Measurements from ENCODE around the gene KRT2.

Gene KRT2

DNA sequence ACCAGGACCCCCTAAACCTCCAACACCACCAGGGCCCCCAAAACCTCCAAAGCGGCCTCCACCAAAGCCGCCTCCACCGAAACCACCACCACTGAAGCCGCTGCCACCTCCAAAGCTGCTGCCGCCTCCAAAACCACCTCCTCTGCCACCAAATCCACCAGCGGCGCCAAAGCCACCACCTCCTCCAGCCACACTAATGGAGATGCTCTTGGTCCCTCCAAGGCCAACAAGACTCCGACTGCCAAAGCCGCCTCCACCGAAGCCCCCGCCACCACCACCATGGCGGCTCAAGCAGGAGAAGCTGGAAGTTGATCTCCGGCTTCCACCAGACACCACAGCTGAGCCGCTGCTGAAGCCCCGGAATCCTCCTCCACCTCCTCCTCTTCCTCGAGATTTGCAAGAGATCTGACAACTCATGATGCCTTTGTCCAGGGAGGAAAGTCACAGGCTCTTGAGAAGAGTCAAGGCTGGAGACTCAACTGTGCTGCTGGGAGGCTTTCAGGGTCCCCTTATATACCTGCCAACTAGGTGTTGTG lies at the start of gene KRT2:
KRT2 (minus strand) TSS at position 486 of the 536 bp plus-strand sequence; CDS start at position 417, 69 bp downstream.
- DNase-seq (ENCODE audit: low read depth) = no peak

DNA sequence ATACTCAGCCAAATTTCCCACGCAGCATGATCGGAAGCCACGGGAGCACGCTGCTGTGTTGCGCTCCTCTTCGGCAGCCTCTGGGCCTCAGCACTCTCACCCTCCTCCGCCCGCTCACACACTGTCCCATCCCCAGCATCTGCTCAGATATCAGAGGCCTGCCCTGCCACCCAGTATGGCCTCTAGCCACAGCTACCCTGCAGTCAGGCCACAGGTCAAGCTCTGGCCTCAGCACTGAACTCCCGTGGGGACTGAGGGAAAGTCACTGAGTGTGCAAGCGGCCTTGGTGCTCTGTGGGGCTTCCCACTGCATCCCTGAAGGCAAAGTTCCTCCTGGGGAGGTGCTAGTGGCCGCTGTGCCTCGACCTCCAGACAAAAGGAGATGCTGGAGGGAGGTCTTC lies 49.3 kb upstream of the KRT2 start:
- DNase-seq (ENCODE audit: low read depth) = no peak

DNA sequence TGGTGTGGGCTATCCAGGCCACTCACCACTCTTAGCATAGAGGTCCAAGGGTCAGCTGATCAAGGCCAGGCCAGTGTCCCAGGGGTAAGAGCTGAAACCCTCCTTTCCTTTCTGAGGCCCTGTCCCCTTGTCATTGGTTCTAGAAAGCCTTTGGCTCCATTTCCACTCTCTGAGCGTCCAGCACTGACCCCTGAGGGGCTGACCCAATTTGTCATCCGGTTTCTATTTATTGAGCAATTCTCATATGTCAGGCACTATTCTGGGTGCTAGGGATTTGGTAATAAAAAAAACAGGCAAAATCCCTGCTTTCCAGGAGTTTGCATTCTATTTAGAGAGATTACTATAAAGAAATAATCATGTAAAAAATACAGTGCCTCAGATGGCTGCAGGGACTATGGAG lies 47.9 kb upstream of the KRT2 start:
- DNase-seq (ENCODE audit: low read depth) = no peak

DNA sequence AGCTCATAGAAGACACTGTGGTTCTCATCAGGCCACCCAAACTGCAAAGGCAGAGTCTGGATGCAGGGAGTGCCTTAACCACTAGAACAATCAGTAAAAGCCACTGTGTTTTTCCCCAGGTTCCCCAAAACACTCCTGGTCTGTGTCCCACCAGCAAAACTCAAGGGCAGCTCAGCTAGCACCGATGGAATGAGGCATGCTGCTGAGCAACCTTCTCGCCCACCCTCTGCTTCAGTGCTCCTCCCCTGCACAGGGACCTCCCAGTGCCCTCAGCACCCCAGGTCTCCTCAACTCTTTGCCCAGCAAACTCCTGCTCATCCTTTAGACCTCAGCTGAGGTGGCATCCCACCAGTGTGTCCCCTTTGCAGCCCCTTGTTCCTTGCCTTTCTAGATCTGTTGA lies 47.4 kb upstream of the KRT2 start:
- no peak for DNase-seq (ENCODE audit: low read depth)

DNA sequence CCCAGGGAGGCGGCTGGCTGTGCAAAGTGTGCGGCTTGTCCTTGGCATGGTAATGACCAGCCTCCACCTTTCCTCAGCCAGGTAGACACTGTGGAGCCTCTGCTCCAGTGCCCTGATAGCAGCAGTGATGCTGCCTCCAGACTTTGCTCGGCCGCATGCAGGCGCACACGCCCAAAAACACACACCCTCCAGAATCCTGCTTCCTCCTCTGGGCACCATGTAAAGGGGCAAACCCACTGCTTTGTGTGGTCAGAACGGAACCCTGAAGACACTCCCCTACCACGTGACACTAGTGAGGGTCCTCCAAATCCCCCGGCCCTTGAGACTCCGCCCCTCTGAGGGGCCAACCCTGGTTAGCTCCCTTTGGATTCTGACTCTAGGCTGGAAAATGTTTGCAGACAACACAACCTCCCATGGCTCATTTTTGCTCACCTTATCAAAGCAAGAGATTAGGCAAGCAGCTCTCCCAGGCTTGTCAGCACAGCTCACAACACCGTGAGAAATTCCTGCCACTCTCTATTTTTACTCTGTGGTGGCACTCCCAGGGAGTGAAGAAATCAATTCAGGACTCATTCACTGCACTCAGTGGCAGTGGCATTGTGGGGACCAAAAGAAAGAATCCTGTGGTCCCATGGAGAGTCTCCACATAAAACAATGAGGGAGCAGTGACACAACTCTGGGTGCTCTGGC lies 46.8 kb upstream of the KRT2 start:
- DNase-seq (ENCODE audit: low read depth) = no peak

DNA sequence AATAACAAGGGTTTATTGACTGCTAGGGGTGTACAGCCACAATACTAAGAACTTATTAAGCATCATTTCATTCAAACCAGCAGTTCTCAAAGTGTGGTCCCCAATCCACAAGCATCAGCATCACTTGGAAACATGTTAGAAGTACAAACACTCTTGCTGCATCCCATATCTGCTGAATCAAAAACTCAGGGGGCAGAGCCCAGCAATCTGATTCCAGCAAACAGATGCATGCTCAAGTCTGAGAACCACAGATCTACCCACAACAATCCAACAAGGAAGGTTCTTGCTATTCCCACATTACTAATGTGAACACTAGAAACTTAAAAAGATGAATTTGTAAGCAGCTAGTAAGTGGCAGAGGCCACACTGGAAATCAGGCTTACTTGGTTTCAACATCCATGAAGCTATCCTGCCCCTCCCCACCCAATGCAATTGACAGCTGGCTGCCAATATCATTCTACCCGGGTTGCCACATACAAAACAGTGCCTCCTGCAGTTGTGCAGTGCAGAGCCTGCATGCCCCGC lies 45.1 kb upstream of the KRT2 start:
- no peak for DNase-seq (ENCODE audit: low read depth)

DNA sequence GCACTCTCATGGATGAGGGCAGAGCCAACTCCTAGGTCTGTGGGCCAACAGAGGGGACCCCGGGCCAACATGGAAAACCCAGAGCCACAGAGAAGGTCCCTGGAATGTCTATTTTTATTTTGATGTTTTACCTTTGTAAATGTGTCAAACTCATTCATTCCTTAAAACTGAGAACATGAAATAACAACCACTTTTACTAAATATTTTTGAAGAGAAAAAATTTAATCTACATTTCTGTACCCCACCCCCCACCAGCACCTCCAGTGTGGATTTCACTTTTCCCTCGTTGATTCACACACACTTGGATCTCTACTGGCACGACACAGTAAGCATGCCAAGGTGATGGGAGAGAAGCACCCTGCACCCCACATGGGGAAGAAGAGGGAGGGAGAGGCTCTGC lies 44.6 kb upstream of the KRT2 start:
- DNase-seq (ENCODE audit: low read depth) = no peak

DNA sequence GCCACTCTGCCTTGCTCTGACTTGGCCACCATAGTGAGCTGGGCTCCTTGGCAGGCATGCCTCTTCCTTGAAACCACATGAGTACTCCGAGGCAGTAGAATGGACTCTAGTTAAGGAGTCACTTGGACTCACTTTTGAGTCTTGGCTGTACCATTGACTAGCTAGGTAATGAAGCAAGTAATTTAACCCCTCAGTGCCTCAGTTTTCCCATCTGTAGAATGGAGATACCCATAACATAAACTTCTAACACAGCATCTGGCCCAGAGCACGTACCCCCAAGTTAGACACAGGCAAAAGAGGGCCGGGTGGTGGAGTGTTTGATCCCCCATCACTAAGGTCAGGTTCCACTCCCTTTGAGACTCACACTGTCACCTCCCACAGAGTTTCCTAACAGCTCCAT lies 43.0 kb upstream of the KRT2 start:
- DNase-seq (ENCODE audit: low read depth) = no peak

DNA sequence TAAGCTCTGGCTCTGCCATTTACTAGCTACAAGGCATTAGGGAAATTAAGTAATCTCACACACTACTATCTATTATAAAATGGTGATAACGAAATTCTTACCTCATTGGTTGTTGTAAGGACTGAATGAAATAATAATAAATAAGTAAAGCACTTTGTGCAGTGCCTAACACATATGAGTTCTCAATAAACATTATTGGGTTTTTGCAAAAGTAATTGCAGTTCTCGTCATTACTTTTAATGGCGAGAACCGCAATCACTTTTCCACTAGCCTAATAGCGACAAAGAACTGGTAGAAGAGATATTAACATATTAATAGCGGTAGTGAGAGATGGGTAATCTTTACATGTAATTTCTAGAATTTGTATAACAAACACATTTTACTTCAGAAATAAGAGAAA lies 42.1 kb upstream of the KRT2 start:
- DNase-seq (ENCODE audit: low read depth) = no peak

DNA sequence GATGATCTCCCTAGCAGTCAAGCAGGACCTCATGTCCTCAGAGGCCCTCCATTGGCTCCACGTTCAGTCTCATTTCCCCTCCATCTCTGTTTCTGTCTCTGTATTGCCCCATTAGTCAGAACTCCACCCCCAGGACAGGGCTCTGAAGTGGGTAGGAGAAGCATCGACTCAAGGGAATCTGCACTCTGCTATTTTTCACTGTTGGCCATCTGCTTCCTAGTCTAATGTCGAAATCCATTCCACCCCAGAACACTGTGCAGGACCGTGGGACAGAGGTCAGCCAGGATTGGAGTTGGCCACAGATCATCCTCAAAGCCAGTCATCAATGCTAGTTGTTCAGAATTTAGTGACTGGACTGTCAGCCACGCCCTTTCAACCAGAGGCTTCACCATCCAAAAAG lies 41.2 kb upstream of the KRT2 start:
- no peak for DNase-seq (ENCODE audit: low read depth)

DNA sequence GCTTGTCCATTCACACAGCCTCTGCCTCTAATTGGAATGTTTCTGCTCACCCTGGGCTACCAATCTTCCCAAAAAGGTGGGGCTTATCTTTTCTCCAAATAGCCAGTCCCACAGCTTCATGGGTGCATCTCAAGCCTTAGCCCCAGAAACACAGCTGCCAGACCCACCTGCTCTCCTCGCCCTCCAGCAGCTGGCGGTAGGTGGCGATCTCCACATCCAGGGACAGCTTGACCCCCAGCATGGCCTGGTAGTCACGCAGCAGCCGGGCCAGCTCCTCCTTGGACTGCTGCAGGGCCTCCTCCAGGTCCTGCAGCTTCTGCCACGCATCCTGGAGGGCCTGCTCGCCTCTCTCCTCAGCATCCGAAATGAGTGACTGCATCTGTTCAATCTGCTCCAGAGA lies 40.2 kb upstream of the KRT2 start:
- DNase-seq (ENCODE audit: low read depth) = no peak

DNA sequence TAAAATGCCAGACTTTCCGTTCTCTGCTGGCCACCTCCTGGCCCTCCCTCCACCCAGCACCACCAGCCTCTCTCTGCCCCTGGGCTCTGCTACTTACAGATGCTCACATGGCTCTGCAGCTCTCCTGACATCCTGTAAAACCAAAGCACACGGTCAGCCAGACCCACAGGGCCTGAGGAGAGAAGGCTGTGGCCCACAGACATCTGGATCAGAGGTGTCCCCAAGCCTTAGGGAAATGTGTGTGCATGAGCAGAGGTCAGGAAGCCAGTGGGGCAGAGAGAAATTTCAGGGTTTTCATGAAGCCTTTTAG lies 39.8 kb upstream of the KRT2 start:
- DNase-seq (ENCODE audit: low read depth) = no peak

DNA sequence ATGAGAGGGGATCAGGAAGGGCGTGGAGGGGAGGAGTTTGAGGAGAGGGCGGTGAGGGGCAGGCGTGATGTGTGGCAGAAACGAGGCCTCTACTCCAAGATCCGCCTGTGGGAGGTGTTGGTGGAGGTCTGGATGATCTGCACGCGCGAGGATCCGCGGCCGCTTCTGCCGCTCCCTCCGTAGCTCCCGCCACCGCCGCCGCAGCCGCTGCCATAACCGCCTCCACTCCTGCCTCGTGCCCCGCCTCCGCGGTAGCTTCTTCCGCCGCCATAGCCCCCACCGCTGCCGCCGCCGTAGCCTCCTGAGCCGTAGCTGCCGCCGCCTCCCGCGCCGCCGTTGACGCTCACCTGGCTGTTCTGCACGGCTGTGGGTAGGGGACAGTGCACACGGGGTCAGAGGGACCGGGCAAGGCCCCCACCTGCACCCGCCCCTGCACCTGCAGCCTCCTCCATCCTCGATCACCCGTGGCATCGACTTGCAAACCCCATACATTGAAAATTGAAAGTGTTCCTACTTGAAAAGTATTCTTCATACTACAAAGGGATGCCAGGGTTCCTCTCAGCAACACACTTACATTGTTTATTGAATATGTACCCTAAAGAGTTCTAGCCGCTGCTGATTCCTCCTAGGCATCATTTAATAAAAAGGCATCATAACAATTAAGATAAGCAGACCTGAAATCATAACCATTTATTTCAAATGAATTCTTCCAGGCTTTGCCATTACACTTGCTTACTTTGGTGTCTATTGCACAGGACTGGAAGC lies 39.2 kb upstream of the KRT2 start:
- no peak for DNase-seq (ENCODE audit: low read depth)

DNA sequence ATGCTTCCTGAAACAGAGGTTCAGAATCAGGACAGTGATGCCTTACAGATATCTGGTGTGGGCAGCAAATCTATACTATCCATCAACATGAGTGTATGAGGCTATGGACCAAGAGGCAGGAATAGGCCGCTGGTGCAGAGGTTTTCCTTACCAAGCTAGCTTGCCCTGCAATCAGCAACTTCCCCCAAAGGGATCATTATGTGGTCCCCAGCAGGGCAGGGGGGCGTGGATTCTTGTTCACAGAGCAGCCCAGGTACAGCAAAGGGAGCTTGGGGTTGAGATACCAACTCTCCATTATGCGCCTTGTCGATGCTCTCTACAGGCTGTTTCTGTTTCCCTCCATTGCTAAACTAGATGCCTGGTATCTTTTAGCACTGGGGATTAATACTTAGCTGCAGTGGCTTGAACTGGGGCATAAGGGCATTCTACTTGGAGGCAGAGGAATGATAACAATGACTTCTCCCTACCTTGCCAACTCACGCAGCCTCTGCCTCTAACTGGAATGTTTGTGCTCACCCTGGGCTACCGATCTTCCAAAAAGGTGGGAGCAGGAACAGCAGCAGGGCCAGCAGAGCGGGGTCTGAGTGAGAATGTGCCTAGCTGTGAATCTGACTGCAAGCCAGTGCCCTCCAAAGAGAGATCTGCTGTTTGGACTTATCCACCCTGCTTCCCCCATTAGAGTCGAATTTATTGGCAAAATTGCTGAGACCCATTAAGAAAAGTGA lies 38.5 kb upstream of the KRT2 start:
- DNase-seq (ENCODE audit: low read depth) = no peak

DNA sequence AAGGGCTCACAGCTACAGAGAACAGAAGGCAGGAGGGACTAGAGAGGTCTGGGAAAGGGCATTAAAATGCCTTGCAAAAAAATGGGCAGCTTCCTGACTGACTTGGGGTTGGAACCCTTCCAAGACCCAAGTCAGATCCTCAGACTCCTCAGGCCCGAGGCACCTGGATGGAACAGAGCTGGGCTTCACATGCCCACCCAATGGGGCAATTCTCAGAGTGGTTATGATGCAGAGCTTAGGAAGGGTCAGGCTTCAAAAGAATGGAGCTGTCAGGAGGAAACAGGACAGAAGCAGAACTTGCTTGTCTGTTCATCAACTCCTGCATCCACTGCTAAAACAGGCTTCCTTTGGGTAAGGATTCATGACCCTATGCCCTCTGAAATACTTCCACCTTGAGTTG lies 37.9 kb upstream of the KRT2 start:
- DNase-seq (ENCODE audit: low read depth) = no peak

DNA sequence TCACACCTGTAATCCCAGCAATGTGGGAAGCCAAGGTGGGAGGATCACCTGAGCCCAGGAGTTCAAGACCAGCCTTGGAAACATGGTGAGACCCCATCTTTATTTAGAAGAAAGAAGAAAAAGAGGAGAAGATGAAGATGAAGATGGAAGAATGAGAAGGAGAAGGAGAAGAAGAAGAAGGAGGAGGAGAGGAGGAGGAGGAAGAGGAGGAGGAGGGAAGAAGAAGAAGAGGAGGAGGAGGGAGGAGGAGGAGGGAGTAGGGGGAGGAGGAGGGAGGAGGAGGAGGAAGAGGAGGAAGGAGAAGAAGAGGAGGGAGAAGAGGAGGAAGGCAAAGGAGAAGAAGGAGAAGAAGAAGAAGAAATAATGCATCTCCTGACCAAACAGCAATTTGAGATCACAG lies 37.2 kb upstream of the KRT2 start:
- no peak for DNase-seq (ENCODE audit: low read depth)

DNA sequence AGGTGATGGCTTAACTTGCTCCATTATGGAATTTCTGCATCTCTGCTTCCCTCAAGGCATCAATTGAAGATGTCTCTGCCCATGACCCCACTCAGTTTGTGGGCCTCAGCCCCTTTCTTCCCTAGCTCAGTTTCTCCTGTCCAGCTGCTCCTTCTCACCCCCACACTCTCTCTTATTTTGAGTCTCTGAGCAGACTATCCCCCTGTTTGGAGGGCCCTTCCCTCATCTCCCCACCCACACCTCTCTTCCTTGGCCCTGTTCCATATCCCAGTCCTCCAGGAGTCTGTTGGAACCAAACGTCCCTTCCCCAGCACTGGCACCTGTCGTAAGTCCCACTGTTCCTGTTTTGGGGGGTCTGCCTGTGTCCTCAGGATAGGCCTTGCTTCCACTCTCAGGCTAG lies 36.5 kb upstream of the KRT2 start:
- DNase-seq (ENCODE audit: low read depth) = no peak

DNA sequence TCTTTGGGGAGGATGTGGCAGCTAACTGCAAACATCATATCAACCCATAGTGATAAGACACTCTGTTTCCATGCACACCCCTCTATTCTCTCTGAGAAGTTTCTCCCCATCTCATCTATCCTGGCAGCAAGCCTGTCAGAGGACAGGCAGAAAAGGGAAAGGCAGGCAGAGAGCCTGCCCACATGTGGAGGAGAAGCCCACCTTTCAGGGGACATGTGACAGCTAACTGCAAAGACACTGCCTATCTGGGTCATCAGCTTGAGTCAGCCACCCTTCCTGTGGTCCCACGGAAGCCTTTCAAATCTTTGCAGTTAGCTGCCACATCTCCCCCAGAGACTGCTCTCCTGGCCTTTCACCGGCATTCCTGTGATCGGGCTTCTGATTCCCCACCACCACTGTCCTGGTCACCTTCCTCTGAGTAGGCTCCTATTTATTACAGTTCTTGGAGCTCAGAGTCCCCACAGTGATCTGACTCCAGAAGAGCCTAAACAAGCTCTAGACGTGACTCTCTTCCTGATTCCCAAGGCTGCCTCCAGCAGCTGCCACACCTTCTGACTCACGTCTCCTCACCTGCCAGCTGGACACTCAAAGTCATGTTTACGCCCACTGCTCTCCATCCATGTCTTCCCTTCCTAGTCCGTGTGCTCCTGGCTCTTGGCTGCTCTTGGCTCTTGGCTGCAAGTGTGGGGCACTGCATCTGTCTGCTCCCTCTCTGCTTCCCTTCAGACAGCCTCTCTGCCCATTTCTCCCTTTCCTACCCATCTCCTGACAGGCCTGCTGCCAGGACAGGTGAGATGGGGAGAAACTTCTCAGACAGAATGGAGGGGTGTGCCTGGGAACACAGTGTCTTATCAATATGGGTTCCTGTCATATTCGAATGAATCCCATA lies 35.7 kb upstream of the KRT2 start:
- no peak for DNase-seq (ENCODE audit: low read depth)

DNA sequence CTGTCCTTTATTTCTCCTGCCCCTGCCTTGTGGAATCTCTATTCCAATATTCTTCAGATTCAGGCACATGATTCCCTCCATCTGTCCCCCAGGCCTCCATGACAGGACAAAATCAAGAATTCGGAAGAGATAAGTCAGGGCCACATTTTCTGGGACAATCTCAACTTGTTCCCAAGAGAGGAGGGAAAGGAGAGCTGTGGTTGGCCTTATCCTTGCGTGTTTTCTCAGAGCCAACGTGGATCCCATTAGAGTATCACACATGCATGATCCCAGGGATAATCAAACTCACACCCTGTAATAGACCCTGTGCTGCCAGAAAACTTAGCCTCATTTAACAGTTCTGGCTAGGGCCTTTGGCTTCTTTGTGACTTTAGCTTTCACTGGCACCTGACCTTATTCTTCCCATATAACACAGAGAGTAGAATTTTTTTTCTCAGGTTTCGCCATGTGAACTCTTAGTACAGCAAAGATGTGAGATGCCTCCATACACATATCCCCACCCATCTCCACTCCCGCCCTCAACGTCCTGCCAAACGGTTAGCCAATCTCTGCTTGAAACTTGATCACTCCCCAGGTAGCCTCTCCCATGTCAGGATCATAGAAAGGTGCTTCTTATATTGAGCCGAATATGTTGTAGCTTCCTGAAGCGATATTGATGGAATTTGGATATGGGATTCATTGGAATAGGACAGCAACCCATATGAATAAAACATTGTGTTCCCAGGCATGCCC lies 34.9 kb upstream of the KRT2 start:
- DNase-seq (ENCODE audit: low read depth) = no peak

DNA sequence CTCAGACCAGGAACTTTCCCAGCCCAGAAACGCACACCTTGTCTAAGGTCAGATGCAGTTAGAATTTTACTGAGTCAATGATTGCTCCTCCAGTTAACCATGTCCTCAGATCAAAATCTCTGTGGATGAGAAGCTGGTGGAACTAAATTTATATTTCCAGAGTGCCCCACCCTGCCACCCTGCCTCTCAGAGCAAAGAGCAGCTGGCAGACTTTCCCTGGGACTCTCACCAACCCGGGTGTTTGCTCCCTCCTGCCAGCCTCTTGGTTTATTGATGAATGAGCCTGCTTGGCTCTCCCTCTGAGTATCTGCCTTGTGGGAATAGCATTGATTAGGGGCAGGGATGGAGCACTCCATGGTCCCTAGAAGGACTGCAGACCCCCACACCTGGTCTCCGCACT lies 34.1 kb upstream of the KRT2 start:
- no peak for DNase-seq (ENCODE audit: low read depth)

DNA sequence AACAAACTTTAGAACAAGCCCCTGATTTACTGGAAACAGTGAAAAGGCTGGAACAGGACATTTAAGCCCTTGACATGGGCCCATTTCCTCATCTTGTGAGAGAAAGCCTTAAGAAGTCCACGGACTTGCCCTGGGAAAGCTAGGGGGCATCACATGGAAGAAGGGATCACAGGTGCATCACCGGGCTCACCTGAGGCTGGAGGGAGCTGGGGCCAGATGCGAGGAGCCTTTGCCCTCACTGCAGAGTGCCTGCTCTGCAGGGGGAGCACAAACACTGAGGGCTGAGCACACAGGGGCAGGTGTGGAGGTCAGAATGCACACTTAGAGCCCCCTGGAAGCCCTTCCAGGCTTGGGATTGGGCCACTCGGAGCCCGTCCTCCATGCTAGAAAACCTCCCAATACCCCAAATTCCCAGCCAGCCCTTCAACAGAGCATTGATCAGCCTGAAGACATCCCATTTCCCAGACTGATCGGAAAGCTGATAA lies 33.4 kb upstream of the KRT2 start:
- no peak for DNase-seq (ENCODE audit: low read depth)

Data from EH (cell line).